ENCODE measurements around the gene GLA. TPM values are rescaled to one million over a fixed set of nuclear protein-coding genes. Genes with fewer than 3 reads are reported as not detected.

GLA gene
- total and polyA plus RNA-seq, 9 of the 15 experiments (the other 6 are each of a cell fraction or from before 2014, with no cell fraction given), result 41.7 to 146 (median 73.8) TPM

GRCh38 chrX:101390664-101391525, 16.8 kb downstream of the GLA start, which contains the start of gene RPL36A (continued):
- no peak for TF ChIP-seq RERE (CRISPR knock-in tag; IDR thresholded peaks at IDR 0.05; ENCODE audit: borderline replicate concordance)
- no peak for TF ChIP-seq FOXO4 (CRISPR knock-in tag; IDR thresholded peaks at IDR 0.05)
- peak in 1 of 2 experiments; percentile 48; a peak in 1 of 4 replicates for TF ChIP-seq TBL1XR1 (IDR thresholded peaks at IDR 0.05; ENCODE audit: low read length in 2 of 2)
- no peak for TF ChIP-seq SIRT6 (IDR thresholded peaks at IDR 0.05; ENCODE audit: low read depth, low read length)
- no peak for TF ChIP-seq TCF3 (CRISPR knock-in tag; IDR thresholded peaks at IDR 0.05)
- peak; percentile 69; the same call in 1 of the 2 replicates for TF ChIP-seq MGA (IDR thresholded peaks at IDR 0.05)

All from K562 (cell line).